ENCODE measurements around the gene PSMG3.

PSMG3 gene, protein sequence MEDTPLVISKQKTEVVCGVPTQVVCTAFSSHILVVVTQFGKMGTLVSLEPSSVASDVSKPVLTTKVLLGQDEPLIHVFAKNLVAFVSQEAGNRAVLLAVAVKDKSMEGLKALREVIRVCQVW

DNA sequence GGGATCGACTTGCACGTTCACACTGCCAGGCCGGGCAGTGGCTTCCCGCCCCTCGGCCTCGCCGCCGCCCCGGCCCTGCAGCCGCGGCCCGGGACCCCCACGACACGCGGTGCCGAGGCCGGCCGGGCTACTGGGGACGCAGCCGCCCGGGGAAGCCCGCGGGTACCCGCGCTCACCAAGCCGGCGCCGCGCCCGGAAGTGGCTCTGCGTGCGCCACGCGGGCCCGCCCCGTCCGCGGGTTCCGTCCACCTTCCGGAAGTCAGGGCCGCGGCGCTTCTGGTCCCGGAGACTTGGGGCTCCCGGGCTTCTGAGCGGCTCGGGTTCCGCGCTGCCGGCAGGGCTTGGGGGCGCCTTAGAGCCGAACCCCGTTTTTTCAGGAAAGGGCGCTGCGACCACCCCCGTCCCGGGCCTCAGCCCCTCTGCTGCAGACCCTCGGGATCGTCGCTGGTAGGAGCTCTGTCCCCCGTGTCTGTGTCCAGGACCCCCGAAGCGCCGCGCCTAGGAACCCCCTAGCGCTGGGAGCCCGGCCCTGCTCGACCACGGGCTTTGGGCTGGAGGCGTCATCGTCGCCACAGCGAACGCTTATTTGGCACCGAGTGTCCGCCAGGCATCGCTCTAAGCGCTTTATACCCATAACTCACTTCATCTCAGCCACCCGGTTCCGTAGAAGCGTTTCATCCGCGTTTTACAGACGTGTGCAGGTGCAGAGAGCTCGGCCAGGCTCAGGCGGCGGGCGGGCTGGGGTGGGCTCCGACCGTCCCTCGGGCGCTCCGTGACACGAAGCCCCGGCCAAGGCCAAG is at the start of gene PSMG3:
TSS of gene PSMG3 (minus strand) at position 200 of the 800 bp plus-strand sequence. CDS start 693 bp downstream, outside the sequence.
- peak; percentile 87 for DNase-seq (ENCODE audit: low read depth)

DNA sequence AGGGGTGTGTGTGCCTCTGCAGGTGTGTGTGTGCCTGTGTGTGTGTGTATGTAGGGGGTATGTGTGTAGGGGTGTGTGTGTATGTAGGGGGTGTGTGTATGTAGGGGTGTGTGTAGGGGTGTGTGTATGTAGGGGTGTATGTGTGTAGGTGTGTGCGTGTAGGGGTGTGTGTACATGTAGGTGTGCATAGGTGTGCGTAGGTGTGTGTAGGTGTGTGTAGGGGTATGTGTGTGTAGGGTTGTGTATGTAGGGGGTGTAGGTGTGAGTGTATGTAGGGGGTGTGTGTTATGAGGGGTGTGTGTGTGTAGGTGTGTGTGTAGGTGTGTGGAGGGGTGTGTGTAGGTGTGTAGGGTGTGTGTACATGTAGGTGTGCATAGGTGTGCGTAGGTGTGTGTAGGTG is 48.6 kb upstream of the PSMG3 start:
- no peak for DNase-seq (ENCODE audit: low read depth)

DNA sequence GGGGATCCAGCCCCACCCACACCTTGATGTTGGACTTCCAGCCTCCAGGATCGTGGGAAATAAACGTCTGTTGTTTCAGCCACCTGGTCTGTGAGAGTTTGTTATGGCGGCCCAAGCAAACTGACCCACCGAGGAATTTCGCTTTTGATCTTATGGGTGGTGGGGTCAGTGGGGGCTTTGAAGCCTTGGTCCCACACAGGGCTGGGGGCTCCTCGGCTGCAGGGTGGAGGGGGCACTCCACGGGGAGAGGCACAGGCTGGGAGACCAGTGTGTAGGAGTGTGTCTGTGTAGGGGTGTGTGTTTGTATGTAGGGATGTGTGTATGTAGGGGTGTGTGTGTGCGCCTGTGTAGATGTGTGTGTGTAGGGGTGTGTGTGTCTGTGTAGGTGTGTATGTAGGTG is 48.1 kb upstream of the PSMG3 start:
- DNase-seq (ENCODE audit: low read depth): no peak

DNA sequence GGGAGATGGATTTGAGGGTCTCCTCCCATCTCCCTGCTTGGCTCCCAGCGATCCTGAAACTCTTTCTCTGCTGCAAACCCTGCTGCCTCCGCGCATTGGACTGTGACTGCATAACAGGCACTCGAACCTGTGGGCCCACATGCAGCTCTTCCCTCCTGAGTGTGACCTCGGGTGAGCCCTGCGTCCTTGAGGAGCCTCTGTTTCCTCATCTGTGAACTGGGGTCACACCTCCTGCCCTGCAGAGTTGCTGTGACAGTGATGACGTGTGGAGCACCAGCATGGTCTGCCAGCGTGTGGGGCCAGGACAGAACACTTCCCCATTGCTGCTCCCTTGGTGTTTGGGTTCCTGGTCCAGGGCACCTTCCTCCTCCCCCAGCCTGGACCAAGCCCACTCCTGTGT is 46.9 kb upstream of the PSMG3 start:
- DNase-seq (ENCODE audit: low read depth): no peak

DNA sequence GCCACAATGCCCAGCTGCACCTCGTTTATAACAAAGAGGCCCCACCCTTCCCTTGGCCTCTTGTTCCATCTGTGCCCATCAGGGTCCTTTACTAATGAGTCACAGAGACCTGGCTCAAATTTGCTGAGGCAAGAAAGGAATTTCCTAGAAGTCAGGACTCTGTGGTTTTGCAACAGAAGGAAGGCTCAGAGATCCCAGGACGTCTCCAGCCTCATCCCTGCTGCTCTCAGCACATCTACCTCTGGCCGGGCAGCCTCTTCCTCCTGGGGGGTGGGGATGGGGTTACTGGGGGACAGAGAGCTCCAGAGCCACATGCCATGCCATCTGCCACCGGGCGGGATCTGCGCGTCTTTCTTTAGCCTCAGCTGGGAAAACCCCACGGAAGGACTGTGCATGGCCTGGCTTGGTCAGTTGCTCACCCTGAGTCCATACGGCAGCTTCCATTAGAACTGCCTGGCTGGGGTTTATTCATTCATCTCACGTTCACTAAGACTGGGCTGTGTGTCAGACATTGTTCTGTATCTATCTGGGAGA is 41.9 kb upstream of the PSMG3 start:
- no peak for DNase-seq (ENCODE audit: low read depth)

DNA sequence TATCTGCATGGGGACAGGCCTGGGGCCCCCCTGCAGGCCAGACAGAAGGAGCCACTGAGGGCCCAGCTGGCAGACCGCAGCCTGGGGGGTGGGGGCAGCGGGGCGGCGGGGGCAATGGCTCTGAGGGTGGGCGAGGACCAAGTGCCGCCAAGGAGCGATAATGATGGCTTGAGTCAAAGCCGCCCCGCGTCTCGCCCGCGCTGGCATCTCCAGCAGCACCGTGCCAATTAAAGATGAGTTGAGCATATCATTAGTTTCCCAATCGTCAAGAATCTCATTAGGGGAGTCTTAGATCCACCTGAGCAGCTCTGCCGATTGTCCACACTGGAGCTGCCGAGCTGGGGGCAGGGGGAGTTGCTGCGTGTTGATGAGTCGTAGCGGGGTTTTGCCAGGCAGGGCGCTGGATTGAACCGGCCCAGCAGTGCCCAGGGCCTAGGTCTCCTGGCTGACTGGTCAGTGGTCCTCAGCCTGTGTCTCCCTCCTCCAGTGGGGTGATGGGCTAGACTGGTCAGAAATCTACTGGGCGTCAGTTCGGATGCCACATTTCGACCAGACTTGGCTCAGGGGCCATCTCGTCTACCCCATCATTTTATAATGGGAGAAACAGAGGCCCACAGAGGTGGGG is 41.0 kb upstream of the PSMG3 start:
- DNase-seq (ENCODE audit: low read depth): no peak

DNA sequence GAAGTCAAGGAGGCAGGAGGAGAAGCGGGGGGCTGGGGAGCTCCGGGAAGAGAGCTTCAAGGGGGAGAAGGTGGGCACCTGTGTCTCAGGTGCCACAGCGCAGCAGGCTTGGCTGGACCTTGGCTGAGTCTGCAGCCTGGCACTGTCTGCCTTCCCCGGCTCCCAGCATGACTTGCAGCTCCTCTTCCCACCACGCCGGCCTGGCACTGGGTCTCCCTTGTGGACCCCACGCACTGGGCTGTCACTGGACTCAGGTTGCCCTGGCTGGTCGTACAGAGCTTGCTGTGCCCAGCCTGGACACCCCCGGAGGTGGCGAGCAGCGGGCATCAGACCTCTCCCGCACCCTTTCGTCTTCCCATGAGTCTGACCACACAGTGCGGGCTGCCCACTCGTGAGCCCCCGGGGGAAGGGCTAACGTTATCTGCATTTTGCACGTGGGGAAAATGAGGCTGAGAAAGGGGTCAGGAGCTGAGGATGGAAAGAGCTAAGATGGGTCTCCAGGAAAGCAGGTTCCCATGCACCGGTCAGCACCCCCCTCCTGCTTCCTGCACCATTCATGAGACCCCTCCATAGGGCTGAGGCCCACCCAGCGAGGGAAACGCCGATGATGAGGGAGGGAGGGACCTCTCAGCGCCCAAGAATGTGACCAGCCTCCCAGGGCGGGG is 40.3 kb upstream of the PSMG3 start:
- DNase-seq (ENCODE audit: low read depth): no peak

DNA sequence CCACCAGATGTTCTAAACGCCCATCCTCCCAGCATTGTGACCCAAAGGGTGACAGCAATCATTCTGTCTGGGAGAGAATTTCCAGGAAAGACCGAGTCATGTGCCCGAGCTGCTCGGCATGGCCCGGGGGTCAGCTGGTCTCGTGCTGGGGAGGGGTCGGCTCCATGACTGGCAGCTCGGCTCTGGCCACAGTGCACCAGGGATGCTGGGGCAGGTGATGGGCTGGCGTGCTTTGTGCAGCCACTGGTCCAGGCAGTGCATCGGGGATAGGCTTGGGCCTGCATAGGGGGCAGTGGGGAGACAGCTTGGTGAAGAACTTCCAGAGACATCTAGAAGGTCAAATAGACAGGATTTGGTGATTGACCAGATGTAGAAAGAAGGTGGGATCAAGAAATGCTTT is 39.2 kb upstream of the PSMG3 start:
- DNase-seq (ENCODE audit: low read depth): no peak

DNA sequence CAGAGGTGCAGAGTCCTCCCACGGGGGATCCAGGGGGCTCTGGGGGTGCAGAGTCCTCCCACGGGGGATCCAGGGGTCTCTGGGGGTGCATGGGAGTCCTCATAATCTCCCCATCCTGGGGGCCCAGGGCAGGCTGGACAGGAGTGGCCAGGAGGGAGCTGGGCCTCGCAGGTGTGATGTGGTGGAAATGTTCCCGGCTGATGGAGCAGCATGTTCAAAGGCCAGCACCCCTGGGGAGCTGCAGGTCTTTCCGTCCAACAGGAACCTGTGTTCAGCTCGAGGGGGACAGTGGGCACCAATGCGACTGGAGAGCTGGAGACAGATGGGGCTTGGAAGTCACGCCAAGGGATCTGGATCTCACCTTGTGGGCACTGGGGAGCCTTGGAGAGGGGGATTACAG is 38.5 kb upstream of the PSMG3 start:
- no peak for DNase-seq (ENCODE audit: low read depth)

DNA sequence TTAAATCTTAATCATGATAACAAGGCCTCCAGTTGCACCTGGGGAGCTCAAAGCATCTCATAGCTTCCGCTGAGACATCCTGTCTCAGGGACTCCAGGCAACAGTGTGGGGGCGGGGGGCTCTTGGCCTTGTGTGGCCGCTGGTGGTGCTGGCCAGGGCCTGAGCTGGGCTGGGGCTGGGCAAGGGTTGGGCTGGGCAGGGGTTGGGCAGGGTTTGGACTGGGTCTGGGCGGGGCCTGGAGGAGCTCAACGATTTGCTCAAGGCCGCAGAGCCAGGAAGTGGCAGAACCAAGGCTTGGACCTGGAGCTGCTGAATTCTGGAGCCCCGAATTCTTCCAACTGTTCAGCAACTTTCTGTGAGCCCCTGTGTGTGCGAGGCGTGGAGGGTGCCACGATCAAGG is 37.9 kb upstream of the PSMG3 start:
- no peak for DNase-seq (ENCODE audit: low read depth)

DNA sequence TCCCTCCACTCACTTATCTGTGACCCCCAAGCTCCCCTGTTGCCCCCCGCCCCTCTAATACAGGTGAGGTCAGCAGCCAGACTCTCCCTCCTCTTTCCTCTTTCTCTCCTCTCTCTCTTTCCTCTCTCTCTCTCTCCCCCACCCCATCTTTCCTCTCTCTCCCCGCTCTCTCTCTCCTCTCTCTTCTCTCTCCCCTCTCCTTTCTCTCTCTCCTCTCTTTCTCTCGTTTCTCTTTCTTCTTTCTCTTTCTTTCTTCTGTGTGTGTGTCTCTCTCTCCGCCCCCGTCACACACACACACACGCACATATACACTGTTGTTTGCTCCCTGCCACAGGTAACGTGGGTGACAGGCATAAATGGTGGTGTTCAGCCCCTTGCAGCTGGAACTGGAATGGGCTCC is 37.2 kb upstream of the PSMG3 start:
- DNase-seq (ENCODE audit: low read depth): no peak

DNA sequence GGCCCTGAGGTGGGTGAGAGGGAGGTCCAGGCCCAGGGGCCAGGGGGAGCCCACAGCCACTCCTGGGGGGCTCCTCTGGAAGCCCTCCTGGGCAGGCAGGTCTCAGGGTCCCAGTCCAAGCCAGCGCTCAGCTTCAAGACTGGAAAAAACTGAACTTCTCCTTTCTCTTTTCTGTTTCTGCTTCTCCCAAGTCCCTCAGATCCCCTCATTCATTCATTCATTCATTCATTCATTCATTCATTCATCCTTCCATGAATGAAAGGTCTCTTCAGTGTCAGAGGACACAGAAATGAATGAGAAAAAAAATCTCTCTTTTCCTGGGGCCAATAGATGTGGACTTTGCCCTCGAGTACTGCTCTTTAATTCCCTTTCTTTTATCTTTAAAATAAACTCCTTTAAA is 34.6 kb upstream of the PSMG3 start:
- DNase-seq (ENCODE audit: low read depth): no peak

DNA sequence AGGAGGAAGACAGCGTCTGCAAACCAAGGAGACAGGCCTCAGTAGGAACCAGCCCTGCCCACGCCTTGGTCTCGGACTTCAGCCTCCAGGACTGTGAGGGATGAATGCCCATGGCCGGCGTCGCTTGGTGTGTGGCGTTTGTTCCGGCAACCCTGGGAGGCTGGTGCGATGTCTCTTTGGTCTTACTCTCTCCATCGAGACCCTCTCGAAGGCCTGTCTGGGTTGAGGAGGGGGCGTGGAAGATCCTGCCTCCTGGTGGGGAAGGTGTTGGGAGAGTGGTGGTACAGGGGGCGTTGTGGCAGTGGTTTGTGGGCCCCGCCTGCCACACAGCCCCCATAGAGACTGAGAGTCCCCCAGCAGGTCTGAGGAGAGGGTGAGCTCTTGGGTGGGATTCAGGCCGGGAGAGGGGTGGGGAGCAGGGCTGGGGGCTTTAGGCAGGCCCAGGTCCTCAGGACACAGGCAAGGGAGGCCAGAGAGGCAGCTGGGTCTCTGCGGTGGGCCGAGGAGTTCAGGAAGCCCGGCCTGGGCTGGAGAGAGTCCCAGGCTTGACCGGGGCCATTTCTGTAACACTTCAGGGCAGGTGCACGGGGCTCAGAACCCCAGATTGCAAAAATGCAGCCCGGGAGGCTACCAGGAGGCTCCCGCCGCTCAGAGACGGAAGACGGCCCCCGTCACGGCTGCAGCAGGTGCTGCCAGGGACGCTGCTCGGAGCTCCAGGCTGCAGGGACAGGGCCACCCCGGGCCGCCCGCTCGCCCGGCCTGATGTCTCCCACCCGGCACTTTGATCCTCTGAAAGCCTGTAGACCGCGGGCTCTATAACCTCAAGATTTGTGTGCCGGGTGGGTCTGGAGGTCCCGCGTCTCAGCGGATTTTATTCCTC is 33.8 kb upstream of the PSMG3 start:
- no peak for DNase-seq (ENCODE audit: low read depth)

DNA sequence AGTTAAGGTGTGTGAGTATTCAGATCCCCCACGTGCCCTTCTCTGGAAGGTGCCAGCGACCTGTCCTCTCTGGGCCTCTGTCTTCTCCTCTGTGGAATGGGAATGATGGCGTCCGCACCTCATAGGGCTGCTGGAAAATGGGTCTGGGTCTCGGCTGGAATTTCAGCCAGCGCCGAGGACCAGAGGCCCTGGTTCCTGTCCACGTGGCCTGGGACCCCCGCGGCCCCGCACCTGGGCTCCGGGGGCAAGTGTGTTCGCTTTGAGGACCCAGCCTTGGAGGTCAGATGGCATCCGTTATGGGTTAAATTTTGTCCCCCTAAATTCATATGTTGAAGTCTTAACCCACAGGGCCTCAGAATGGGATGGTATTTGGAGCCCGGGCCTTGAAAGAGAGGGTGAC is 32.6 kb upstream of the PSMG3 start:
- DNase-seq (ENCODE audit: low read depth): no peak

DNA sequence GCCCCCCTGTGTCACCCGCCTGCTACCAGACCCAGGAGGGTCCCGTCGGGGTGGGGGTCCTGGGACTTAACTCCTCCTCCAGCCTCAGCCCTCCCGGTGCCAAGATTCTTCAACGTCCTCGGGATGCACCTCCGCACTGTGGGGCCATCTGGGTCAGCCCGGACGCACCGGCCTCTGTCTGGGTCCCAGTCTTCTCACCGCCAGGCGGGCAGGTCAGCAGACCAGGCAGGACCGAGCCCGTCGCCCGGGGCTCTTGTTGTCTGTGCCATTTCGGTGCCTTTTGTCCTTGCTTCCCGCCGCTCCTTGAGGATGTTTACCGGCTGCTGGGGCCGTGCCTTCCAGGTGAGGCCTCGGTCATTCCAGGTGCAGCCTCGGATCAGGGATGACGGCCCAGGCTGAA is 32.1 kb upstream of the PSMG3 start:
- DNase-seq (ENCODE audit: low read depth): no peak

DNA sequence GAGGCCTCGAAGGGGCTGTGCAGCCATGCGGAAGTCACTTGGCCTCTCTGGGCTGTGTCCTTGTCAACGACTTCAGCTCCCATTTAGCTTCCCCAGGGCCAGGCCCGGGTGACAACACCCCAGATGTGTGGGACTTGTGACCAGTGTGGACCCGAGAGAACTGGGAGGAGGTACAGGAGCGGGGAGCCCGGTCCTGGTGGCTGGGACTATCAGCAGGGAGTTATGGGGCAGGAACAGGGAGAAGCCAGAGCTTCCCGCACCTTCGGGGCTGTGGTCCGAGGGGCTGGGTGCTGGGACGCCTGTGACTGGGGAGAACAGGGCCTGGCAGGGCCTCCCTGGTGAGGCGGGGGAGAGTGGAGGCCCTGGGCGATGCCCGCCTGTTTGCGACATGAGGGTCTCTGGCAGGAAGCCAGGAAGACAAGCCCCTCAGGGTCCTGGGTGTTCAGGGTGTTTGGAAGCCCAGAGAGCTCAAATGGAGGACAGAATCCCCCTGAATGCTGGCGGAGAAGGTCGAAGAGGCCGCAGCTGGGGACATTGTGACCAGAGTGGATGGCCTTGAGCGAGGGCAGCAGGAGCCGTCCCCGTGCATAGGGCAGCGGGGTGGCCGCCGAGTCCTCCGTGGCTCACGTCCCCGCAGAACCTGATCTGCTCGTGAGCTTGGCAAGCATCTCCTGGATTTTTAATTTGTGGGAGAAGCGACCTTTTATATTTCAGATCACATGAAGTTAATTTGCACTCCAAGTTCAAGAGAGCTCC is 30.0 kb upstream of the PSMG3 start:
- no peak for DNase-seq (ENCODE audit: low read depth)

DNA sequence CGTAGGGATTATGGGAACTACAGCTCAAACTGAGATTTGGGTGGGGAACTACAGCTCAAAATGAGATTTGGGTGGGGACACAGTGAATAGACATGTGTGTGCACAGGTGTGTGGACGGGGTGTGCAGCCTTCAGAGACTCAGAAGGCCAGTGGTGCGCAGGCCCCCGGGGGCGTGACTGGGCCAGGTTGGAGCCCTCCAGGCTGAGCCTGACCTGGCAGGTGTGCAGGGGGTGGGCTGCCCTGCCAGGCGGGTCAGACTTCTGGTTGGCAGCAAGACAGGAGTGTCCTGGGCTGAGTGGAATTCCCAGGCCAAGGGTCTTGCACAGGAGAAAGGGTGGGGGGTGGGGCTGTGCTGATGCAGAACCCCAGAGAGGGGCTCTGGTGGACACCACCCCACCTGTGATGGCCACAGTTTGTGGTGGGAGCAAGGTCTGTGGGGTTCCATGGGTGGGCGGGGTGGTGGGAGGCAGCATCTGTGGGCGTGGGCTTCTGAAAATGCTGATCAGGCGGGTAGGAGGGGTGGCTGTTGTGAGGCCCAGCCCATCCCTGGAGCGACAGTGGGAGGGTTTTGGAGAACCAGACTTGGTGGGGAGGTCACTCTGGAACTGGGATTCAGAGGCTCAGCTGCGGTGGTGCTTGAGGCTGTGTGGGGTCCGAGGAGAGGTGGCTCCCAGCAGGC is 29.3 kb upstream of the PSMG3 start:
- no peak for DNase-seq (ENCODE audit: low read depth)

DNA sequence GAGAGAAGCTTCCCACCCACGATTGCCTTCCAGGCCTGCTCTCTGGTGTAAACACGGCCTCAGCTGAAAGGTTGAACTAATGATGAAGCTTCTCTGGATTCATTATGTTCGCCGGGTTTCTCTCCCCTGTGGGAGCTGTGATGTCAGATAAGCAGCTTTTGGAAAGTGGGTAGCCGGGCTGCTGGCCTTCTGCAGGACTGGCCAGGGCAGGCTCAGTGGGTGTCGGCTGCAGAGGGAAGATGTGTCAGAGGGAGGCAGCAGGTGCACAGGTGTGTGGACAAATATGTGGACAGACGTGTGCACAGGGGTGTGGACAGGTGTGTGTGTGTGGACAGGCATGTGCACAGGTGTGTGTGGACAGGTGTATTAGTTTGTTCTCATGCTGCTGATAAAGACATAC is 28.5 kb upstream of the PSMG3 start:
- DNase-seq (ENCODE audit: low read depth): no peak

DNA sequence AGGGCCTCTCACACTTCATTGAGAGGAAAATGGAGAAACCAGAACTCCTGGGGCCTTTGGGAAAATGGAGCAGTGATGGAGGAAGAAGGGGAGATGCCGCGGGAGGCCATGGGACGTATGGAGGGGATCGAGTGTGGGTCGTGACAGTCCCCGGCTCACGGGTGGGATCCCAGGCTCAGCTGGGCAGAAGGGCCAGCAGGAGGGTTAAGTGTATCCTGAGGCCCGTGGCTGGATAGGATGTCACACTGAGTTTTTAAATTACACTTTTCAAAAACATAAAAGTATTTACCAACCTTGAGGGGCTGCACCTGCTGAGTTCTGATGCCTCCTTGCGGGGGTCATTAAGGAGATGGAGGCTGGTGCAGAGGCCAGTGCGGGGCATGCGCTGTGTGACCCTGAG is 28.0 kb upstream of the PSMG3 start:
- DNase-seq (ENCODE audit: low read depth): no peak

DNA sequence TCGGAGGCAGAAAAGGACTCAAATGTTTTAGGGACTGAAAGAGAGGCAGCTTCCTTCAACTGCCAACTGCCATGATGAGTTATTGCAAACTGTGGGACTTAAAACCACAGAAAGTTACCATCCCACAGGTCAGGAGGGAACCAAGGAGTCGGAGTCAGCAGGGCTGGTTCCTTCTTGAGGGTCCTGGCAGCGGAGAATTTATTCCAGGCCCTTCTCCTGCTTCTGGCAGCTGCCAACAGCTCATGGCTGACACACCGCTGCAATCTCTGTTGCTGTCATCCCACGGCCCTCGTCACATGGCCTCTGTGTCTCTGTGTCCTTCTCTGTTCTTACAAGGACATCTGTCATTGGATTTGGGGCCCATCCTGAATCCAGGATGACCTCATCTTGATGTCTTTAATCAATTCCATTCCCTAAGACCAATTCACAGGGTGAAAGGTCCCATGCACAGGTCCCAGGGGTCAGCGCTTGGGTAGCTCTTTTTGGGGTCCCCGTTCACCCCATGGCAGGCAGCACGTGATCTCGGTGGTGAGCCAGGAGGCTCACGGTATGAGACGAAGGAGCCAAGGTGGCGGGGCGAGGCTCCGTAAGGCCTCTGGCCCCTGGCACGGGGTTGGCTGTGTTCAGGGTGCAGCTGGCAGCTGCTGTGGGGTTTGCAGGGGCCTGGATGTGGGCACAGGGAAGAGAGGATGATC is 27.4 kb upstream of the PSMG3 start:
- DNase-seq (ENCODE audit: low read depth): no peak

Measured in activated T-cell treated with anti-CD3 and anti-CD28 coated beads for 24 hours (primary cell).